Measurements from ENCODE around the gene KISS1. TPM values are rescaled to one million over a fixed set of nuclear protein-coding genes. Genes with fewer than 3 reads are reported as not detected.
"Not testable (repeated sequence)": the region's sequence is repeated elsewhere in the genome, so short reads cannot be mapped to it uniquely, and the experiment has no call there.

The KISS1 gene
- total and polyA plus RNA-seq, 2 experiments from 2014 or later: 2.0 to 12.9 TPM

DNA sequence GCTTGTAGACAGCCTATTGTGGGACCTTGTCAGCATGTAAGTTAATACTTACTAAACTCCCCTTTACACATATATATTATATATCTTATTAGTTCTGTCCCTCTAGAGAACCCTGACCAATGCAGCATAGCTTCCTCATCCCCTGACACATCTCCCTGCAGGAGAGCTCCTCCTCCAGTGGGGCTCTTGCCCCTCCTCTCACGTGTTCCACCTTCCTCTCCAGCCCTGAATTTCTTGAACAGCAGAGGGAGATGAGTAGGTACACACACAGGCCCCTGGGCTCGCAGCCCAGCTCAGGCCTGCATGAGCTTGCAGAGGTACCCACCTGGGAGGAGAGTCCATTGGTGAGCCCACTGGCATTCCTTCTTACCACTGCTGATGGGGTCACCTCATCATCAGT lies 44.8 kb upstream of the KISS1 start:
- Histone ChIP-seq H3K79me2 (no peaks in the 10 kb centered on the region), H3K9me2 (replicated peaks; ENCODE audit: insufficient read depth) (no peaks in the 10 kb centered on the region), H3K27me3 (no peaks in the 10 kb centered on the region), H2AFZ (no peak overlapping the region), H3K27ac (no peak overlapping the region), H3K9me3 (ENCODE audit: low read depth) (no peaks in the 10 kb centered on the region), H3K36me3 (replicated peaks; ENCODE audit: insufficient read depth, low read depth) (no peaks in the 10 kb centered on the region), H3K4me3 (no peak overlapping the region), H4K20me1 (ENCODE audit: insufficient read depth, poor library complexity, severe bottlenecking) (no peaks in the 10 kb centered on the region), H3K4me1 (ENCODE audit: insufficient read depth) (no peaks in the 10 kb centered on the region), H3K4me2 (no peak overlapping the region)
- no peak for DNase-seq (ENCODE audit: low spot score)
- 64% methylated on average over 2 of the region's 2 CpGs for WGBS (ENCODE audit: low lambda C conversion rate, missing lambda C conversion rate)
- TF ChIP-seq, protein P1, sequence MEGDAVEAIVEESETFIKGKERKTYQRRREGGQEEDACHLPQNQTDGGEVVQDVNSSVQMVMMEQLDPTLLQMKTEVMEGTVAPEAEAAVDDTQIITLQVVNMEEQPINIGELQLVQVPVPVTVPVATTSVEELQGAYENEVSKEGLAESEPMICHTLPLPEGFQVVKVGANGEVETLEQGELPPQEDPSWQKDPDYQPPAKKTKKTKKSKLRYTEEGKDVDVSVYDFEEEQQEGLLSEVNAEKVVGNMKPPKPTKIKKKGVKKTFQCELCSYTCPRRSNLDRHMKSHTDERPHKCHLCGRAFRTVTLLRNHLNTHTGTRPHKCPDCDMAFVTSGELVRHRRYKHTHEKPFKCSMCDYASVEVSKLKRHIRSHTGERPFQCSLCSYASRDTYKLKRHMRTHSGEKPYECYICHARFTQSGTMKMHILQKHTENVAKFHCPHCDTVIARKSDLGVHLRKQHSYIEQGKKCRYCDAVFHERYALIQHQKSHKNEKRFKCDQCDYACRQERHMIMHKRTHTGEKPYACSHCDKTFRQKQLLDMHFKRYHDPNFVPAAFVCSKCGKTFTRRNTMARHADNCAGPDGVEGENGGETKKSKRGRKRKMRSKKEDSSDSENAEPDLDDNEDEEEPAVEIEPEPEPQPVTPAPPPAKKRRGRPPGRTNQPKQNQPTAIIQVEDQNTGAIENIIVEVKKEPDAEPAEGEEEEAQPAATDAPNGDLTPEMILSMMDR (IDR thresholded peaks at IDR 0.05; ENCODE audit: poor library complexity): no peak
- TF ChIP-seq EZH2 (IDR thresholded peaks at IDR 0.05; ENCODE audit: borderline replicate concordance): no peak
- TF ChIP-seq EZH2phosphoT487 (IDR thresholded peaks at IDR 0.05; ENCODE audit: low read depth, severe bottlenecking, unreplicated experiment): no peak

DNA sequence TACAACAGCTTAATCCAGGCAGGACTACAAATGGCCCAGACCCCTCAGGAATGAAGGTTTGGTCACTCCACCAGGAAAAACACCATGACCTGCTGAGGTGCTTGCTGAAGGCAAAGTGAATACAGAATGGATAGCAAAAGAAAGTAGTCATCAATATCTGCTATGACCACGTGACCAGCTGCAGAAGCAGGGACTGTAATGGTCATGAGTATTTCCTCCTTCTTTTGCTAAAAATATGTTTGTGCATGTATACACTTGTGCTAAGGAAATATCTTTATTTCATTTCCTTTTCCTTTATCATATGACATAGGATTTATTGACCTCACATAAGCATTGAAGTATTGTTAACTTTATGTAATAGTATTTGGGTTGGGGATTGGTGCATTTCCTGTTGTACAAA lies 43.9 kb upstream of the KISS1 start:
- no peak overlapping the region for H3K4me3 ChIP-seq
- H3K36me3 ChIP-seq (replicated peaks; ENCODE audit: insufficient read depth, low read depth): no peaks in the 10 kb centered on the region
- 90% methylated on average over 1 of the region's 1 CpG for WGBS (ENCODE audit: low lambda C conversion rate, missing lambda C conversion rate)

DNA sequence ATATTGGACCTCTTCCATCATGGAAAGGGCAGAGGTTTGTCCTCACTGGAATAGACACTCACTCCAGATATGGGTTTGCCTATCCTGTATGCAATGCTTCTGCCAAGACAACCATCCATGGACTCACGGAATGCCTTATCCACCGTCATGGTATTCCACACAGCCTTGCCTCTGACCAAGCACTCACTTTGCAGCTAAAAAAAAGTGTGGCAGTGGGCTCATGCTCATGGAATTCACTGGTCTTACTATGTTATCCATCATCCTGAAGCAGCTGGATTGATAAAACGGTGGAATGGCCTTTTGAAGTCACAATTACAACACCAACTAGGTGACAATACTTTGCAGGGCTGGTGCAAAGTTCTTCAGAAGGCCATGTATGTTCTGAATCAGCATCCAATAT lies 43.1 kb upstream of the KISS1 start:
- H3K79me2 ChIP-seq; H3K4me2 ChIP-seq; H3K4me1 ChIP-seq (ENCODE audit: insufficient read depth); H3K9me3 ChIP-seq (ENCODE audit: low read depth); H3K4me3 ChIP-seq; H3K27ac ChIP-seq; H3K36me3 ChIP-seq (replicated peaks; ENCODE audit: insufficient read depth, low read depth); H2AFZ ChIP-seq; H4K20me1 ChIP-seq (ENCODE audit: insufficient read depth, poor library complexity, severe bottlenecking); H3K9me2 ChIP-seq (replicated peaks; ENCODE audit: insufficient read depth); H3K27me3 ChIP-seq; DNase-seq (ENCODE audit: low spot score): not testable (repeated sequence)
- WGBS (ENCODE audit: low lambda C conversion rate, missing lambda C conversion rate): 88% methylated on average over 3 of the region's 3 CpGs

More for the DNA sequence above, 43.9 kb upstream of the KISS1 start:
- H3K27me3 ChIP-seq: no peaks in the 10 kb centered on the region
- no peaks in the 10 kb centered on the region for H3K9me2 ChIP-seq (replicated peaks; ENCODE audit: insufficient read depth)
- no peak overlapping the region for H2AFZ ChIP-seq
- no peaks in the 10 kb centered on the region for H3K9me3 ChIP-seq (ENCODE audit: low read depth)
- H3K79me2 ChIP-seq: no peaks in the 10 kb centered on the region
- H4K20me1 ChIP-seq (ENCODE audit: insufficient read depth, poor library complexity, severe bottlenecking): no peaks in the 10 kb centered on the region
- H3K4me2 ChIP-seq: no peak overlapping the region
- no peak overlapping the region for H3K27ac ChIP-seq
- TF ChIP-seq, protein P1 (IDR thresholded peaks at IDR 0.05; ENCODE audit: poor library complexity): no peak
- TF ChIP-seq EZH2phosphoT487 (IDR thresholded peaks at IDR 0.05; ENCODE audit: low read depth, severe bottlenecking, unreplicated experiment) (no peak), EZH2 (IDR thresholded peaks at IDR 0.05; ENCODE audit: borderline replicate concordance) (no peak)
- H3K4me1 ChIP-seq (ENCODE audit: insufficient read depth): no peaks in the 10 kb centered on the region
- no peak for DNase-seq (ENCODE audit: low spot score)

DNA sequence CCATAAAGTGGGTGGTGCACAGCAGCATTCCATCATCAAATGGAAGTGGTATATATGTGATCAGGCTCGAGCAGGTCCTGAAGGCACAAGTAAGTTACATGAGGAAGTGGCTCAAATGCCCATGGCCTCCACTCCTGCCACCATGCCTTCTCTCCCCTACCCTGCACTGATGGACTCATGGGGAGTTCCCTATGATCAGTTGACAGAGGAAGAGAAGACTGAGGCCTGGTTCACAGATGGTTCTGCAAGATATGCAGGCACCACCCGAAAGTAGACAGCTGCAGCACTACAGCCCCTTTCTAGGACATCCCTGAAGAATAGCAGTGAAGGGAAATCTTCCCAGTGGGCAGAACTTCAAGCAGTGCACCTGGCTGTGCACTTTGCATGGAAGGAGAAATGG lies 42.2 kb upstream of the KISS1 start:
- not testable (repeated sequence) for H3K27ac ChIP-seq; H3K27me3 ChIP-seq; H2AFZ ChIP-seq; H3K79me2 ChIP-seq; H3K9me2 ChIP-seq (replicated peaks; ENCODE audit: insufficient read depth); H3K4me3 ChIP-seq; H3K4me1 ChIP-seq (ENCODE audit: insufficient read depth); H3K9me3 ChIP-seq (ENCODE audit: low read depth); H4K20me1 ChIP-seq (ENCODE audit: insufficient read depth, poor library complexity, severe bottlenecking); H3K36me3 ChIP-seq (replicated peaks; ENCODE audit: insufficient read depth, low read depth); H3K4me2 ChIP-seq; DNase-seq (ENCODE audit: low spot score)
- WGBS (ENCODE audit: low lambda C conversion rate, missing lambda C conversion rate): 96% methylated on average over 2 of the region's 2 CpGs

DNA sequence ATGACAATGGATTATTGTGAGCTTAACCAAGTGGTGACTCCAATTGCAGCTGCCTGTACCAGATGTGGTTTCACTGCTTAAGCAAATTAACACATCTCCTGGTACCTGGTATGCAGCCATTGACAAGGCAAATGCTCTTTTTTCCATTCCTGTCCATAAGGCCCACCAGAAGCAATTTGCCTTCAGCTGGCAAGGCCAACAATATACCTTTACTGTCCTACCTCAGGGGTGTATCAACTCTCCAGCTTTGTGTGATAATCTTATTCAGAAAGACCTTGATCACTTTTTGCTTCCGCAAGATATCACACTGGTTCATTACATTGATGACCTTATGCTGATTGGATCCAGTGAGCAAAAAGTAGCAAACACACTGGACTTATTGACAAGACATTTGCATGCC lies 41.2 kb upstream of the KISS1 start:
- not testable (repeated sequence) for H3K9me3 ChIP-seq (ENCODE audit: low read depth); H3K4me2 ChIP-seq; H4K20me1 ChIP-seq (ENCODE audit: insufficient read depth, poor library complexity, severe bottlenecking); H3K79me2 ChIP-seq; H3K9me2 ChIP-seq (replicated peaks; ENCODE audit: insufficient read depth); H3K4me3 ChIP-seq; H3K4me1 ChIP-seq (ENCODE audit: insufficient read depth); H3K27ac ChIP-seq; H2AFZ ChIP-seq; H3K27me3 ChIP-seq; DNase-seq (ENCODE audit: low spot score); H3K36me3 ChIP-seq (replicated peaks; ENCODE audit: insufficient read depth, low read depth)
- 95% methylated on average over 1 of the region's 1 CpG for WGBS (ENCODE audit: low lambda C conversion rate, missing lambda C conversion rate)

Data from hepatocyte (in vitro differentiated cells).